Esophagus muscularis mucosa (tissue), 4 donors: Measurements from ENCODE around the gene SDC4. TPM values are rescaled to one million over a fixed set of nuclear protein-coding genes. Genes with fewer than 3 reads are reported as not detected.

Source experiments
- DNase-seq: peaks from one replicate; pipeline ENCODE4 v3.0.0-alpha.2; 2017; ENCODE audit errors: extremely low spot score
- H3K27ac ChIP-seq, 4 donors: fragments of 200-600 bp; sonication (generic); replicated peaks in 1 of 4; 1 replicate in 3 of 4; 2 replicates in 1 of 4; pipeline ENCODE4 v1.5.1; 2016 to 2019; ENCODE audit warnings: mild to moderate bottlenecking in 1 of 4
- H3K27me3 ChIP-seq, 4 donors: fragments of 200-600 bp; sonication (generic); one replicate each; pipeline versions ENCODE4 v1.5.1 to v1.6.0; 2016 to 2019
- H3K36me3 ChIP-seq, 4 donors: fragments of 200-600 bp; sonication (generic); one replicate each; pipeline ENCODE4 v1.5.1; 2016 to 2019
- H3K4me1 ChIP-seq, 4 donors: fragments of 200-600 bp; sonication (generic); one replicate each; pipeline ENCODE4 v1.5.1; 2016 to 2019
- H3K4me3 ChIP-seq, 4 donors: fragments of 200-600 bp; sonication (generic); 1 replicate in 2 of 4; 2 replicates in 2 of 4; pipeline ENCODE4 v1.5.1; 2016 to 2019; ENCODE audit warnings: mild to moderate bottlenecking in 4 of 4, moderate library complexity in 1 of 4
- H3K9me3 ChIP-seq, 4 donors: fragments of 200-600 bp; sonication (generic); 1 replicate in 3 of 4; 2 replicates in 1 of 4; pipeline ENCODE4 v1.5.1; 2016 to 2019
- EP300 ChIP-seq: sonication (generic); formaldehyde crosslinking; IDR thresholded peaks from one replicate; pipeline ENCODE4 v1.6.1; 2017; ENCODE audit warnings: antibody characterized with exemption
- POLR2A ChIP-seq: fragments of 450-650 bp; IDR thresholded peaks from one replicate; pipeline ENCODE4 v1.6.1; 2017; ENCODE audit warnings: antibody characterized with exemption, moderate library complexity, mild to moderate bottlenecking, low read depth
- POLR2AphosphoS5 ChIP-seq, 2 donors: sonication (generic); formaldehyde crosslinking; IDR thresholded peaks; one replicate each; pipeline ENCODE4 v1.6.1; 2017; ENCODE audit warnings: antibody characterized with exemption in 2 of 2
- WGBS: methylation state at CpG from one replicate; pipeline ENCODE4 v1.1.5; 2018; 5-methylcytosine and 5-hydroxymethylcytosine counted together
- intact Hi-C: fragments of 100-400 bp; cut with DNase I; formaldehyde crosslinking; loops from one replicate; pipeline ENCODE4 v1.15.1; 2023
- total RNA-seq, 4 donors: library from RNA; depleted of rRNA; stranded (reverse); fragments of >200 nt; gene quantifications; one replicate each; pipeline versions ENCODE4 v1.1.0 to v1.2.1, GENCODE V29; 2016
- TF ChIP-seq, protein P1 (sequence below), 3 experiments: fragments of 200-600 bp in 2 of 3; fragments of 450-650 bp in 1 of 3; sonication (generic) in 2 of 3; IDR thresholded peaks; one replicate each; pipeline ENCODE4 v1.5.1; 2017 to 2019; ENCODE audit warnings: antibody characterized with exemption in 3 of 3, mild to moderate bottlenecking in 2 of 3, moderate library complexity in 1 of 3

The SDC4 gene
- total RNA-seq, 4 donors from 2014 or later, result 61.9 to 177 (median 72.2) TPM

DNA sequence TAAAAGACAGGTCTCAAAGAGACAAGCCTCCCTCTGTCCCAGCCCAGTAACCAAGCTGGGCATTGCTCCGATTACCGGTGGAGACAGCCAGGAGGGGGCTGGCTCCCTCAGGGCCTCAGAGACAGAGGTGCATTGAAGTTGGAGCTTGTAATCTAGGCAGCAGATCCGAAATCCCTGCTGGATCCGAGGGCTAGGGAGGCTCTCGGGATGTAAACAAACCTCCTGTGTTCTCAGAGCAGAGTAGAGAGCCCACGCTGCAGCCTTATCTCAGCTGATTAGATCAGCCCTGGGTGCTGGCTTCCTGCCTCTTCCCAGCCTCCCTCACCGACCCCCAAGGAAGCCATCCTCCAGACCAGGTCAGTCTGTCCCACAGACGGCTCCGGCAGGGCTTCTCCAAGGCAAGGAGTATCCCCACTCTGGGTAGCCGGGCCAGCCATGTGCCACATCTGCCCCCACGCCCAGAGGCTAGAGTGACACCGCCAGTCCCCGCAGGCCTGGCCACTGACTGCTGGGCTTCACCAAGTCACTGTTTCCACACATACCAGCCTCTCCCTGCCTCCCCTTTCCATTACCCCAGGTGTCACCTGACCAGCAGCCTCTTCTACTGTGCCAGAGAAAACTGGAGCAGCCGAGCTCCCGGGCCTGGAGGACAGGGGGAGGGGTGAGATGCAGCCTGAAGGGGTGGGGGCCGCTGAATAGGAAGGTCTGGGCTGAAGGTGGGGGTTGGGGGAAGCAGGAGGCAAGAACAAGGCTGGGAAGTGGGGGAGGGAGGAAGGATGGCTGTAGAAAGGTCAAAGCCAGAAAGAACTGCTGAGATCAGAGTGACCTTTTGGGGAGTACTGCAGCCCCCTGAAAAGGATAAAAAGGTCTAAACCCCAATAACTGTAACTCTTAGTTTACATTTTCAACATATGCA lies 6.0 kb downstream of the SDC4 start:
- TF ChIP-seq, protein P1, sequence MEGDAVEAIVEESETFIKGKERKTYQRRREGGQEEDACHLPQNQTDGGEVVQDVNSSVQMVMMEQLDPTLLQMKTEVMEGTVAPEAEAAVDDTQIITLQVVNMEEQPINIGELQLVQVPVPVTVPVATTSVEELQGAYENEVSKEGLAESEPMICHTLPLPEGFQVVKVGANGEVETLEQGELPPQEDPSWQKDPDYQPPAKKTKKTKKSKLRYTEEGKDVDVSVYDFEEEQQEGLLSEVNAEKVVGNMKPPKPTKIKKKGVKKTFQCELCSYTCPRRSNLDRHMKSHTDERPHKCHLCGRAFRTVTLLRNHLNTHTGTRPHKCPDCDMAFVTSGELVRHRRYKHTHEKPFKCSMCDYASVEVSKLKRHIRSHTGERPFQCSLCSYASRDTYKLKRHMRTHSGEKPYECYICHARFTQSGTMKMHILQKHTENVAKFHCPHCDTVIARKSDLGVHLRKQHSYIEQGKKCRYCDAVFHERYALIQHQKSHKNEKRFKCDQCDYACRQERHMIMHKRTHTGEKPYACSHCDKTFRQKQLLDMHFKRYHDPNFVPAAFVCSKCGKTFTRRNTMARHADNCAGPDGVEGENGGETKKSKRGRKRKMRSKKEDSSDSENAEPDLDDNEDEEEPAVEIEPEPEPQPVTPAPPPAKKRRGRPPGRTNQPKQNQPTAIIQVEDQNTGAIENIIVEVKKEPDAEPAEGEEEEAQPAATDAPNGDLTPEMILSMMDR (IDR thresholded peaks at IDR 0.05), result no peak
- TF ChIP-seq POLR2AphosphoS5 (IDR thresholded peaks at IDR 0.05) (peak; percentile 91 to 94), POLR2A (peak; percentile 18), EP300 (no peak)
- Histone ChIP-seq H3K27me3 (no peaks in the 10 kb centered on the region), H3K36me3 (peaks cover 0 to 7% (median 2%) of the 10 kb centered on the region in 4 donors), H3K4me1 (peaks cover 85 to 100% (median 99%) of the 10 kb centered on the region in 4 donors), H3K9me3 (no peaks in the 10 kb centered on the region), H3K4me3 (peak overlapping the region; percentile 39 to 80 (median 78)), H3K27ac (peak overlapping the region; percentile 93 to 97 (median 96))
- no peak for DNase-seq
- WGBS, result 9% methylated on average over 10 of the region's 16 CpGs
- intact Hi-C loops, result no loop called here

DNA sequence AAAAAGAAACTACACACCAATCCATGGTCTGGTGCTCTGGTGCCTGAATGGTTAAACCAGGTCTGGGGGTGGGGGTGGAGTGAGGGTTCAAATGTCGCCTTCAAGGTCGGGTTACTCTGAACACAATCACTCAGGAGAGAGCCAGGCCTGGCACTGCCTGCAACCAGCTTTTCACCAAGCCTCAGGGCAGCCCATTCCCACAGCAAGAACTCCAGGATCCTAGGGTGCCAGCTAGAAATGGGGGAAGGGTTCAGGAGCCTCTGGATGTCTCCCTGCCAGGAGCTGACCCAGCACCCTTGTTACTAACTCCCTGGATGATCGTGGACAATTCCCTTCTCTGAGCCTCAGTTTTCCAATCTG lies 6.7 kb downstream of the SDC4 start:
- intact Hi-C loops, result no loop called here
- TF ChIP-seq, protein P1 (IDR thresholded peaks at IDR 0.05), result no peak
- TF ChIP-seq EP300 (no peak), POLR2A (no peak), POLR2AphosphoS5 (IDR thresholded peaks at IDR 0.05) (no peak)
- WGBS, result 22% methylated on average over 3 of the region's 3 CpGs
- DNase-seq, result no peak
- H3K27me3 ChIP-seq, result no peaks in the 10 kb centered on the region
- H3K36me3 ChIP-seq, result peaks cover 0 to 7% (median 2%) of the 10 kb centered on the region in 4 donors
- H3K27ac ChIP-seq, result peak overlapping the region; percentile 93 to 97 (median 96)
- H3K9me3 ChIP-seq, result no peaks in the 10 kb centered on the region
- H3K4me1 ChIP-seq, result peaks cover 86 to 100% (median 100%) of the 10 kb centered on the region in 4 donors
- peak overlapping the region; percentile 39 to 80 (median 78) for H3K4me3 ChIP-seq

GRCh38 chr20:45340951-45341350 lies 7.3 kb downstream of the SDC4 start:
- Histone ChIP-seq H3K27ac (peak overlapping the region; percentile 93 to 97 (median 96)), H3K27me3 (no peaks in the 10 kb centered on the region), H3K4me1 (peaks cover 84 to 100% (median 100%) of the 10 kb centered on the region in 4 donors), H3K9me3 (no peaks in the 10 kb centered on the region), H3K4me3 (no peak overlapping the region), H3K36me3 (peaks cover 0 to 12% (median 3%) of the 10 kb centered on the region in 4 donors)
- no peak for TF ChIP-seq POLR2A
- TF ChIP-seq, protein P1 (IDR thresholded peaks at IDR 0.05), result no peak
- no peak for TF ChIP-seq POLR2AphosphoS5 (IDR thresholded peaks at IDR 0.05)
- no peak for TF ChIP-seq EP300
- WGBS, result 67% methylated on average over 1 of the region's 1 CpG
- no peak for DNase-seq
- intact Hi-C loops, result no loop called here

- Histone ChIP-seq H3K4me1 (peaks cover 79 to 100% (median 97%) of the 10 kb centered on the region in 4 donors), H3K36me3 (peaks cover 0 to 18% (median 8%) of the 10 kb centered on the region in 4 donors), H3K4me3 (no peak overlapping the region), H3K27ac (peak overlapping the region; percentile 93 to 97 (median 96)), H3K27me3 (no peaks in the 10 kb centered on the region), H3K9me3 (no peaks in the 10 kb centered on the region)
- 61% methylated on average over 5 of the region's 5 CpGs for WGBS
- TF ChIP-seq, protein P1 (IDR thresholded peaks at IDR 0.05), result no peak
- no peak for TF ChIP-seq POLR2A
- no peak for DNase-seq
- intact Hi-C loops, result no loop called here
Observed at GRCh38 chr20:45340236-45340847, 7.9 kb downstream of the SDC4 start.
